Neuron (in vitro differentiated cells): ENCODE results near the gene ZFAND2B.

Experiments
- H2AFZ ChIP-seq: one replicate; pipeline ENCODE4 v1.6.1; 2013; ENCODE audit warnings: low read depth, mild to moderate bottlenecking, inconsistent platforms, low read length, moderate library complexity
- H3K27me3 ChIP-seq: one replicate; pipeline ENCODE4 v1.6.1; 2013; ENCODE audit warnings: low read length; ENCODE audit not compliant: insufficient read depth
- H3K36me3 ChIP-seq: one replicate; pipeline ENCODE4 v1.6.1; 2013; ENCODE audit warnings: low read length; ENCODE audit not compliant: insufficient read depth
- H3K4me1 ChIP-seq: one replicate; pipeline ENCODE4 v1.6.1; 2013; ENCODE audit warnings: low read length; ENCODE audit not compliant: insufficient read depth
- H3K4me3 ChIP-seq: 2 replicates; pipeline ENCODE4 v1.5.1; 2013; ENCODE audit warnings: mild to moderate bottlenecking, low read length, moderate library complexity
- H3K9me3 ChIP-seq: one replicate; pipeline ENCODE4 v1.6.1; 2013; ENCODE audit warnings: low read length

ZFAND2B gene

GRCh38 chr2:219204425-219205164 is 2.0 kb upstream of the ZFAND2B start:
- H3K4me1 ChIP-seq = peaks cover 8% of the 10 kb centered on the region
- H3K36me3 ChIP-seq = peaks cover 13% of the 10 kb centered on the region
- no peaks in the 10 kb centered on the region for H3K9me3 ChIP-seq
- H3K27me3 ChIP-seq = no peaks in the 10 kb centered on the region
- no peak overlapping the region for H2AFZ ChIP-seq
- no peak overlapping the region for H3K4me3 ChIP-seq

GRCh38 chr2:219205165-219205538 is 1.4 kb upstream of the ZFAND2B start:
- H3K4me1 ChIP-seq = peaks cover 8% of the 10 kb centered on the region
- peaks cover 14% of the 10 kb centered on the region for H3K36me3 ChIP-seq
- H3K27me3 ChIP-seq = no peaks in the 10 kb centered on the region
- no peak overlapping the region for H3K4me3 ChIP-seq
- H2AFZ ChIP-seq = no peak overlapping the region
- no peaks in the 10 kb centered on the region for H3K9me3 ChIP-seq

GRCh38 chr2:219205981-219206327 is 628 bp upstream of the ZFAND2B start:
- Histone ChIP-seq H3K4me1 (peaks cover 8% of the 10 kb centered on the region), H3K4me3 (peak overlapping the region; percentile 56), H2AFZ (peak overlapping the region; percentile 42), H3K27me3 (no peaks in the 10 kb centered on the region), H3K9me3 (no peaks in the 10 kb centered on the region), H3K36me3 (peaks cover 16% of the 10 kb centered on the region)

GRCh38 chr2:219207134-219207883 is 727 bp downstream of the ZFAND2B start:
- H3K9me3 ChIP-seq = no peaks in the 10 kb centered on the region
- H2AFZ ChIP-seq = no peak overlapping the region
- peak overlapping the region; percentile 56 for H3K4me3 ChIP-seq
- H3K36me3 ChIP-seq = peaks cover 21% of the 10 kb centered on the region
- no peaks in the 10 kb centered on the region for H3K27me3 ChIP-seq
- H3K4me1 ChIP-seq = peaks cover 8% of the 10 kb centered on the region

- no peak overlapping the region for H2AFZ ChIP-seq
- H3K9me3 ChIP-seq = no peaks in the 10 kb centered on the region
- no peaks in the 10 kb centered on the region for H3K27me3 ChIP-seq
- H3K4me3 ChIP-seq = no peak overlapping the region
- H3K36me3 ChIP-seq = peaks cover 26% of the 10 kb centered on the region
- peaks cover 8% of the 10 kb centered on the region for H3K4me1 ChIP-seq
Measured at GRCh38 chr2:219207884-219208740, 1.5 kb downstream of the ZFAND2B start.

- Histone ChIP-seq H3K4me1 (peaks cover 8% of the 10 kb centered on the region), H3K27me3 (no peaks in the 10 kb centered on the region), H3K4me3 (no peak overlapping the region), H2AFZ (no peak overlapping the region), H3K9me3 (no peaks in the 10 kb centered on the region), H3K36me3 (peaks cover 40% of the 10 kb centered on the region)
Measured at GRCh38 chr2:219209236-219210195, 2.9 kb downstream of the ZFAND2B start.

- no peaks in the 10 kb centered on the region for H3K27me3 ChIP-seq
- peaks cover 48% of the 10 kb centered on the region for H3K36me3 ChIP-seq
- H3K9me3 ChIP-seq = no peaks in the 10 kb centered on the region
- H3K4me1 ChIP-seq = peaks cover 8% of the 10 kb centered on the region
- H3K4me3 ChIP-seq = no peak overlapping the region
- no peak overlapping the region for H2AFZ ChIP-seq
Measured at GRCh38 chr2:219210196-219210885, 3.8 kb downstream of the ZFAND2B start.

- Histone ChIP-seq H3K4me1 (peaks cover 8% of the 10 kb centered on the region), H3K9me3 (no peaks in the 10 kb centered on the region), H3K36me3 (peaks cover 48% of the 10 kb centered on the region), H3K4me3 (no peak overlapping the region), H2AFZ (no peak overlapping the region), H3K27me3 (no peaks in the 10 kb centered on the region)
Measured at GRCh38 chr2:219210886-219211362, 4.3 kb downstream of the ZFAND2B start.

GRCh38 chr2:219213026-219213415 is 6.4 kb downstream of the ZFAND2B start:
- peaks cover 9% of the 10 kb centered on the region for H3K4me1 ChIP-seq
- H2AFZ ChIP-seq = no peak overlapping the region
- peaks cover 48% of the 10 kb centered on the region for H3K36me3 ChIP-seq
- no peaks in the 10 kb centered on the region for H3K9me3 ChIP-seq
- no peak overlapping the region for H3K4me3 ChIP-seq
- no peaks in the 10 kb centered on the region for H3K27me3 ChIP-seq

- H3K4me3 ChIP-seq = no peak overlapping the region
- no peaks in the 10 kb centered on the region for H3K27me3 ChIP-seq
- H3K36me3 ChIP-seq = peaks cover 46% of the 10 kb centered on the region
- peaks cover 12% of the 10 kb centered on the region for H3K4me1 ChIP-seq
- H2AFZ ChIP-seq = no peak overlapping the region
- no peaks in the 10 kb centered on the region for H3K9me3 ChIP-seq
Measured at GRCh38 chr2:219213486-219214071, 7.0 kb downstream of the ZFAND2B start.

- Histone ChIP-seq H3K9me3 (no peaks in the 10 kb centered on the region), H3K4me3 (no peak overlapping the region), H3K4me1 (peaks cover 14% of the 10 kb centered on the region), H2AFZ (no peak overlapping the region), H3K36me3 (peaks cover 40% of the 10 kb centered on the region), H3K27me3 (no peaks in the 10 kb centered on the region)
Measured at GRCh38 chr2:219214141-219214540, 7.6 kb downstream of the ZFAND2B start.
